Cerebellar cortex (tissue), 1 donor: ENCODE data around the gene SLC22A23.

Experiments
- DNase-seq: peaks from one replicate; pipeline ENCODE4 v3.0.0-alpha.2; 2015; ENCODE audit warnings: low spot score

Gene SLC22A23

GRCh38 chr6:3351829-3352524, 104.9 kb downstream of the SLC22A23 start:
- no peak for DNase-seq

GRCh38 chr6:3351105-3351676, 105.7 kb downstream of the SLC22A23 start:
- DNase-seq, result no peak

DNA sequence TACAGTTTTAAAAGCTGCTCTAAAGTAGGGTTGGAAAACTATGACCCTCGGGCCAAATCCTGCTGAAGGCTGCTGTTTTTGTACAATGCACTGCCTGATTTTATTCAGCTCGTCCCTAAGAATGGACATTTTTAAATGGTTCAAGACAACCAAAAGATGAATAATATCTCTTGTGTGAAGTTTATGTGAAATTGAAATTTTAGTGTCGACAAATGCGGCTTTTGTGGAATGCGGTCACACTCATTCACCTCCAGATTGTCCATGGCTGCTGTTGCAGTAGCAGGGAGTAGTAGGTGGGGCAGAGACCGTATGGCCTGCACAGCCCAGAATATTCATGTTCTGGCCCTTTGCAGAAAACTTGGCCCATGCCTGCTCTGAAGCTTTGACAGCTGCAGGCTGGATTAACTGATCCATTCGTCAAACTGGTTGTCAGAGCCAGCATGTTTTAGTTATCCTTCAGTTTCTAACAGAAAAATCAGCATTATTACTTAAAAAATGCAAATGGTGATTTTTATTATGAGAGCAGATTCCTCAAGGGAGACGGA, 106.5 kb downstream of the SLC22A23 start:
- DNase-seq, result no peak

DNA sequence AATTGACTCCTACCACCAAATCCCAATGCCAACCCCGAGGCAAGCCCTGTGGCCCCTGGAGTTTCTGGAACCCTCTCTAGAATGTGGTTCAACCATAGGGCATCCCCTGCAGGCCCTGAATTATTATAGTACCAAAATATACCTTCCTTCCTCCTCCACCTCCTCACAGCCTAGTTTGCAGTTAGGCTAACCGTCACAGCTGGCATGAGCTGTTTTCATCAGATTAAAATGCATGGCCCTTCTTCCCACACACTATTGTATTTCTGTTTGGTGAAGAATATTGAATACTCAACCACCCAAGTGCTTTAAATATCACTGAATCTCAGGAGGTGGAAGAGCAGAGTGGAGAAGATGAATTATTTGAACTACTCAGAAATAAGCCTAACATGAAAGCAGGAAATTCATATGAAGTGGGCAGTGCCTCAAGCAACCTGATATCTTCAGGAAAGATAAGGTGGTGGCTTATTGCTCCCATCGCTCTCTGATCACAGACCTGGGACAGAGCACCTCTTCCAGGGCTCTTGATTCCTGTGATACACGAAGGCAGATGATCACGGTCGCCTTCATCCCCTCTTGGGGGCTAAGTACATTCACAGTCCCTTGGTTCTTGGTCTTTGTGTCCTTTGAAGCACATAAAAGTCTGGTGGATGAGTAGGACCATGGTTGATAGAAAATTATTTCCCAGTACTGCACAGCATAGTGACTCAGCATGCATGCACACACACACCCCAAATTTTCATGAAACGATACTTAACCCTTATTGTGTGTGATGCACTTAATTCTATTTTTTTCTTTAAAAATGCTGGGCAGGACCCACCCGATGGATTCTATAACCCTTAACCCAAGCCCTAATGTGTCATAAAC, 107.2 kb downstream of the SLC22A23 start:
- no peak for DNase-seq

DNA sequence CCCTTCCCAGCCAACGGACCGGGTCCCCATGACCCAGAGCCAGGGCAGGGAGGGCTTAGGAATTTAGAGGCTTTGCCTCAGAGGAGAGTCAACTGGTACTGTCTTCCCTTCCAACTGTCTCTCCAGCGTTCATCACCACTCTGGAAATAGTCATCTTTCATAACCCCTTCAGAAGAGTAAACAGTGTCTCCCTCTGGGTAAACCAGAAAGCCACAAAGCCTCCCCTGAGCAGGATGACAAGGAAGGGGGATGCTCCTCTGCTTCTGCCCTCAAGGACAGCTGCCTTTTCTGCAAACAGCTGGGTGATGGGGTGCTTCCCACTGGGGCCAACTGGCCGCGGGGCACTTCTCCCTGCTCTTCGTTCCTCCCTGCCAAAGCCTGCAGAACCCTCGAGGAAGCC, 108.0 kb downstream of the SLC22A23 start:
- no peak for DNase-seq

- DNase-seq, result no peak
Measured at GRCh38 chr6:3347826-3348225, 109.0 kb downstream of the SLC22A23 start.

DNA sequence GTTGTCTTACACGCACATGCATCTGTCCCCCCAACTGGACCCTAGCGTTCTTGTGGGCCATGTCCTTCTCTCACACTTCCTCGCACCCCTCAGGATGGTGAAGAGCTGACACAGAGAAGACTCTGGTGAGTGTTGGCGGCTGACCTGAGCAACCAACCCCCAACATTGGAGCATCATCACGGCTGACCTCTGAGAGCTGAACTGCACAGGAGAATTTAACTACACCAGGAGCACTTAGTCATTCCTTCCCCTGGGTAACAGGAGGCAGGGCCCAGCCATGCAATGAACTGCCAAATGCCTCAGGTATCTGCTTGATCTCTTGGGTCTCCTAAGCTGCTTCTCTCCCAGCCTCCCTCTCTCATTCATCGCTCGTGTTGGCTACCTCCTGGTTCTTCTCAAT, 109.6 kb downstream of the SLC22A23 start:
- DNase-seq, result no peak

DNA sequence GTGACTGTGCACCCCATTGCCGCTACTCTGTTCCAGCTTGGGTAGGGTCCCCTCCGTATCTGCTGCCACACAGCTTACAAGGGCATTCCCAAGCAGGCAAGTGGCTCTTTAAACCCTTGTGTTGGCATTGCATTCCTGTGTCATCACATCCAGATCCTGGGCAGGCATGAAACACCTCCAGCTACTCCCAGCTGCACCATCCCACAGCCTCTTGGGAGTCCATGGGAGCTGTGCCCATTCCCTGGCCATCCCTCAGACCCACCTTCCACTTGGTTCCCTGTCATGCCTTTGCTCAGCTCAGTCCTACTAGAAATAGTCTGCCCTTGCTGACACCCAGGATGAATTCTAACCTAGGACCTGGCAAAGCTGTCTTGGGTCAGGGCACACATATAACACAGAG, 110.4 kb downstream of the SLC22A23 start:
- DNase-seq, result no peak

DNA sequence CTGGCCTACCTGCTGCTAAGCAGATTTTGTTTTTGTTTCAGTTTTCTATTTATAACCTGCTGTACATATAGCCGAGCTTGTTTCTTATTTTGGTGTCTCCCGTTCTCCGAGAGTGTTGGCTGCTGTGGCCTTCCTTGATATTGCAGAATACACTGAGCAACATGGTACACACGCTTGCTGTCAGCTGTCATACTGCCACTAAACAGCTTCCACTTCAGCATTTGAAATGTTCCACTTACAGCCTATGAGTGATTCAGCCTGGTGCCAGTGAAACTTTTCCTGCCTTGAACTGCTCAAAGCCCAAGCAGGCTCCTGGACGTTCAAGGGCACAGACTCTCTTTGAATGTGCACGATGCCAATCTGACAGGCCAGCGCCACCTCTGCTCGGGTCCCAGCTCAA, 111.0 kb downstream of the SLC22A23 start:
- no peak for DNase-seq

GRCh38 chr6:3343089-3343883, 113.6 kb downstream of the SLC22A23 start:
- no peak for DNase-seq

GRCh38 chr6:3341467-3341866, 115.4 kb downstream of the SLC22A23 start:
- DNase-seq, result no peak

- DNase-seq, result no peak
Measured at GRCh38 chr6:3340894-3341293, 116.0 kb downstream of the SLC22A23 start.

DNA sequence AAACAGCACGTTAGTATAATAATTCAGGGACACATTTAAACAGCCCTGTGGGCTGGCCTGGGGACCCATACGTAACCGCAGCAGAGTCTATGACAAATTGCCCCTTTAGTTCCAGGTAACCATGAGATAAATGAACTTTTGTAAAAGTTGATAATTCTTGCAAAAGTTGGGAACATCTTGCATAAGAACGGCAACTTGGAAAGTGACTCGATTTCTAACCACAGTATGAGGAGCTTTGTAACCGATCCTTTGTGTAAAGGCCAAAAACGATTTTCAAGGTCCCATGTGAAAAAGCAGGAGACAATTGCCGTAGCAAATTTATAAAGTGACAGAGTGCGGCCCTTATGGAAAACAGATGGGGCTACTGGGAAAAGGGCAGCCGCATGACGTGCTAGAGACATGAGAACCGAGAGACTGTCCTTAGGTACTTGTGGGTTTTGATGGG, 116.5 kb downstream of the SLC22A23 start:
- DNase-seq, result no peak

DNA sequence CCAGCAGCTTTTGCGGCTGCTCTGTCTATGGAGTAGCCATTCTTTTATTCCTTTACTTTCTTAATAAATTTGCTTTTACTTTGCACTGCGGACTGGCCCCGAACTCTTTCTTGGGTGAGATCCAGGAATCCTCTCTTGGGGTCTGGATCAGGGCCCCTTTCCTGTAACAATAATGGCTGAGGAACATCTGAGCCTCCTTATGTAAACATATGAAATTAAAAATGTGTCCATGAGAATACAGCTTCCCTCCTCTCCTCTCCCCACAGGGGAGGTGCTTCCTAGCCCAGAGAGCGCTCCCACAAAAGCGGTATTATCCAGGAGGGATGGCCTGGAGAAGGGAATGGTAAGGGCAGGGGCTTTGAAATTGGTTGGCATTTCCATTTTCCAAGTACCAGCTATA, 117.0 kb downstream of the SLC22A23 start:
- no peak for DNase-seq

- no peak for DNase-seq
Measured at GRCh38 chr6:3337521-3338350, 119.1 kb downstream of the SLC22A23 start.

DNA sequence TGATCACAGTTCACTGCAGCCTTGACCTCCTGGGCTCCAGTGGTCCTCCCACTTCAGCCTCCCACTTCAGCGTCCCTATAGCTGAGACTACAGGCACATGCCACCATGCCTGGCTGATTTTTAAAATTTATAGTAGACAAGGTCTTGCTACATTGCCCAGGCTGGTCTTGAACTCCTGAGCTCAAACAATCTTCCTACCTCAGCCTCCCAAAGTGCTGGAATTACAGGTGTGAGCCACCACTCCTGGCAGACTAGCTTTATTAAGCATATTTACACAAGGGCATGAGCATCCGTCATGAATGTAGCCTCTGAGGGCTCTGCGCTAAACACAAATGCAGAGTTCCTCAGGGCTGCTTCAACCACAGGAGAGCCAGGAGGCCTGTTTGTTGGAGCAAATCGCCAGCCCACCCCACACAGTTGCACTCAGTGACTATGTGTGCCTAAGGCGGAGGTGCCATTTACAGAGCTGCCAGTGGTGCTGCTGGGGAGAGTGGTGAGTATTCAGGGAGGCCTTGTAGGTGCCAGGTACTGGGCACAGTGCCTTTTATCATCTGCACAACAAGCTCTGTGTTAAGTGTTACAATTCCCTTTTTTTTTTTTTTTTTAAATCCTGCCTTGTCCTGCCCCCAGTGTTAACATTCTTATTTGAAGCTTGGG, 119.9 kb downstream of the SLC22A23 start:
- DNase-seq, result no peak

GRCh38 chr6:3336066-3336786, 120.6 kb downstream of the SLC22A23 start:
- no peak for DNase-seq

GRCh38 chr6:3335169-3335568, 121.7 kb downstream of the SLC22A23 start:
- DNase-seq, result no peak

DNA sequence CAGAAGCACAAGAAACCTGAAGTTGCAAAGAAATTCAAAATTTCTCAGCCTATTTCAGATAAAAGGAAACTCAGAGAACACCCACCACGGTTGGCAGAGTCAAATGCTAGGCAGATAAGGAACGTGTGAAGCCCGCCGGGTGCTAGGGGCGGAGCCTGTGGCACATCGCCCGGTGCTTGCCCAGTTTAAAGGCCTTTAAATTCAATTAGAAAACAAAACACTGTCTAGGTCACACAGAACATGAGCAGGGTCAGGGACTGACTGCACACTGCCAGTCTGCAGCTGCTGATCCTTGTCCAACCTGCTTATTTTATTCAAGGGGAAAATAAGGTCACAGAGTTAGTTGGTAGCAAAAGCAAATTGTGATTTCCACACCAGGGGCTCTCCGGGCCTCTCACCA, 122.3 kb downstream of the SLC22A23 start:
- no peak for DNase-seq

GRCh38 chr6:3333263-3333662, 123.6 kb downstream of the SLC22A23 start:
- no peak for DNase-seq
